HG03095 (cell line): ENCODE data around the gene ZMIZ1.

Experiments
- ATAC-seq: cut with Tn5 transposase; IDR thresholded peaks from one replicate; pipeline ENCODE4 v1.9.1; 2021; ENCODE audit warnings: moderate library complexity; ENCODE audit not compliant: unreplicated experiment

ZMIZ1 gene

GRCh38 chr10:79050896-79051555 lies 17.7 kb upstream of the ZMIZ1 start:
- ATAC-seq, result no peak

GRCh38 chr10:79051766-79052165 lies 17.0 kb upstream of the ZMIZ1 start:
- no peak for ATAC-seq

- ATAC-seq, result no peak
These were observed 16.3 kb upstream of the ZMIZ1 start for GRCh38 chr10:79052291-79053080.

GRCh38 chr10:79053081-79053434 lies 15.7 kb upstream of the ZMIZ1 start:
- ATAC-seq, result no peak

- ATAC-seq, result no peak
These were observed 15.1 kb upstream of the ZMIZ1 start for GRCh38 chr10:79053481-79054202.

GRCh38 chr10:79054203-79055099 lies 14.3 kb upstream of the ZMIZ1 start:
- no peak for ATAC-seq

- no peak for ATAC-seq
These were observed 13.5 kb upstream of the ZMIZ1 start for GRCh38 chr10:79055100-79055782.

GRCh38 chr10:79055892-79056291 lies 12.9 kb upstream of the ZMIZ1 start:
- no peak for ATAC-seq

GRCh38 chr10:79056361-79056735 lies 12.4 kb upstream of the ZMIZ1 start:
- ATAC-seq, result no peak

- no peak for ATAC-seq
These were observed 11.9 kb upstream of the ZMIZ1 start for GRCh38 chr10:79056736-79057391.

GRCh38 chr10:79057481-79058275 lies 11.1 kb upstream of the ZMIZ1 start:
- ATAC-seq, result no peak

GRCh38 chr10:79058899-79059841 lies 9.6 kb upstream of the ZMIZ1 start:
- ATAC-seq, result no peak

- ATAC-seq, result no peak
These were observed 8.8 kb upstream of the ZMIZ1 start for GRCh38 chr10:79059859-79060379.

GRCh38 chr10:79060641-79061255 lies 8.0 kb upstream of the ZMIZ1 start:
- no peak for ATAC-seq

- ATAC-seq, result no peak
These were observed 7.1 kb upstream of the ZMIZ1 start for GRCh38 chr10:79061441-79062315.

- no peak for ATAC-seq
These were observed 5.7 kb upstream of the ZMIZ1 start for GRCh38 chr10:79063071-79063491.
